Heart right ventricle (tissue), 16 donors: Measurements from ENCODE around the gene COLEC12. TPM values are rescaled to one million over a fixed set of nuclear protein-coding genes. Genes with fewer than 3 reads are reported as not detected.

Experiments used
- ATAC-seq, 8 donors: fragments of 200-7000 bp; cut with Tn5 transposase; one replicate each; pipeline ENCODE4 v1.9.1; 2020; ENCODE audit warnings: mild to moderate bottlenecking in 8 of 8, moderate library complexity in 8 of 8, moderate number of reproducible peaks in 1 of 8
- DNase-seq, 2 donors: peaks; one replicate each; pipeline ENCODE4 v3.0.0-alpha.2; 2020
- H3K27ac ChIP-seq, 10 donors: fragments of 200-600 bp; sonication (generic) in 2 of 10; one replicate each; pipeline versions ENCODE4 v1.5.0 to v1.8.0; 2020 to 2022; ENCODE audit warnings: mild to moderate bottlenecking in 3 of 10
- H3K27me3 ChIP-seq, 7 donors: fragments of 200-600 bp; one replicate each; pipeline ENCODE4 v1.8.0; 2021 to 2022; ENCODE audit warnings: mild to moderate bottlenecking in 2 of 7
- H3K36me3 ChIP-seq, 9 donors: fragments of 200-600 bp; sonication (generic) in 1 of 9; one replicate each; pipeline versions ENCODE4 v1.5.0 to v1.8.0; 2020 to 2022; ENCODE audit warnings: mild to moderate bottlenecking in 2 of 9
- H3K4me1 ChIP-seq, 9 donors: fragments of 200-600 bp; sonication (generic) in 1 of 9; one replicate each; pipeline versions ENCODE4 v1.5.0 to v1.8.0; 2020 to 2022; ENCODE audit warnings: mild to moderate bottlenecking in 4 of 9
- H3K4me3 ChIP-seq, 10 donors: fragments of 200-600 bp; sonication (generic) in 2 of 10; one replicate each; pipeline versions ENCODE4 v1.5.0 to v1.8.0; 2020 to 2022; ENCODE audit warnings: mild to moderate bottlenecking in 7 of 10, moderate library complexity in 2 of 10
- H3K9me3 ChIP-seq, 11 donors: fragments of 200-600 bp in 10 of 11; sonication (generic) in 2 of 11; one replicate each; pipeline versions ENCODE4 v1.5.0 to v1.8.0; 2013 to 2022; ENCODE audit warnings: mild to moderate bottlenecking in 2 of 11, control low read depth in 1 of 11, moderate library complexity in 1 of 11
- CTCF ChIP-seq, 9 donors: fragments of 200-600 bp; sonication (generic) in 2 of 9; IDR thresholded peaks; one replicate each; pipeline versions ENCODE4 v1.5.0 to v1.8.0; 2021 to 2022; ENCODE audit warnings: antibody characterized with exemption in 9 of 9, mild to moderate bottlenecking in 5 of 9, moderate library complexity in 1 of 9
- WGBS, 2 donors: extraction: QIAGEN DNeasy Blood & Tissue Kit; methylation state at CpG; one replicate each; pipeline ENCODE4 v1.1.7; 2013; ENCODE audit warnings: inconsistent platforms in 1 of 2; 5-methylcytosine and 5-hydroxymethylcytosine counted together
- intact Hi-C, 10 donors: fragments of 100-400 bp; cut with DNase I; formaldehyde crosslinking; loops; one replicate each; pipeline versions ENCODE4 v1.11.1 to v1.14.2; 2022
- polyA plus RNA-seq, 2 donors: library from polyadenylated mRNA; stranded (reverse); fragments of 200-250 nt; gene quantifications; one replicate each; pipeline ENCODE4 v1.2.3, GENCODE V29; 2013
- total RNA-seq, 10 donors: library from RNA; stranded (reverse); fragmentation: NEBNext Ultra II Directional in 3 of 10; extraction: Animal tissue kit (Norgen Biotek cat#: 25700) in 3 of 10; gene quantifications; one replicate each; pipeline versions ENCODE4 v1.2.1 to v1.2.4, GENCODE V29; 2021 to 2023
- donor health status: Arrhythmogenic right ventricular cardiomyopathy.
- donor health status: ischemic (EF 13 %, LVEDD 7.1; RV severe dilation, severe dysfunction).
- donor health status: healthy with polysubstance abuse.
- donor health status: DM: no; HTN: yes; CAD: no.
- donor health status: DM: no; HTN: no; CAD: no.
- donor health status: ischemic (EF 25% LVEDD 6.9; RV normal size, moderate dysfunction).
- donor health status: ischemic (EF 25% LVEDD 5.7; RV mildly dilated, moderate dysfunction).
- donor health status: healthy.
- donor health status: DM: yes; HTN: yes; CAD: no.
- donor health status: Ischemic cardiomyopathy.
- donor health status: ischemic (EF 35%, LVEDD 5.7; RV mildly dilated, moderate dysfunction).
- donor health status: nonischemic (EF 11% LVEDD 7.7; RV severe dilation, severe dysfunction).
- donor health status: DM: yes; HTN: yes; CAD: no.
- donor health status: PGD.
- donor health status: ischemic (EF 29% LVEDD 5.4; RV normal size, mild dysfunction).
- donor health status: nonischemic (EF 23%, LVEDD 6.1; RV moderate dilation, normal function).

COLEC12 gene
- total and polyA plus RNA-seq, 12 donors, result 2.8 to 15.4 (median 6.2) TPM

- H3K36me3 ChIP-seq, result no peaks in the 10 kb centered on the region
- DNase-seq, result no peak
- 86 to 91% methylated on average over 13 of the region's 13 CpGs for WGBS, 2 donors
- ATAC-seq, result peak in 1 of 8 donors; percentile 50
- no peaks in the 10 kb centered on the region for H3K27me3 ChIP-seq
- peaks cover 5 to 45% (median 17%) of the 10 kb centered on the region in 9 donors for H3K4me1 ChIP-seq
- no peak overlapping the region for H3K4me3 ChIP-seq
- intact Hi-C loops, result no loop called here
- H3K27ac ChIP-seq, result no peak overlapping the region
- no peaks in the 10 kb centered on the region for H3K9me3 ChIP-seq
- TF ChIP-seq CTCF (IDR thresholded peaks at IDR 0.05), result no peak
Observed at GRCh38 chr18:390741-391478, 109.6 kb downstream of the COLEC12 start.

GRCh38 chr18:389658-390357, 110.7 kb downstream of the COLEC12 start:
- Histone ChIP-seq H3K27me3 (no peaks in the 10 kb centered on the region), H3K36me3 (no peaks in the 10 kb centered on the region), H3K4me3 (no peak overlapping the region), H3K27ac (no peak overlapping the region), H3K9me3 (no peaks in the 10 kb centered on the region), H3K4me1 (peaks cover 0 to 36% (median 8%) of the 10 kb centered on the region in 9 donors)
- 74 to 81% methylated on average over 7 of the region's 7 CpGs for WGBS, 2 donors
- intact Hi-C loops, result no loop called here
- peak in 1 of 9 donors; percentile 8 for TF ChIP-seq CTCF (IDR thresholded peaks at IDR 0.05)
- no peak for DNase-seq
- ATAC-seq, result no peak

GRCh38 chr18:388200-388599, 112.3 kb downstream of the COLEC12 start:
- DNase-seq (no peak), ATAC-seq (no peak)

GRCh38 chr18:386994-387393, 113.5 kb downstream of the COLEC12 start:
- DNase-seq, result no peak
- no peak for ATAC-seq
- H3K4me1 ChIP-seq, result peaks cover 0 to 15% (median 0%) of the 10 kb centered on the region in 9 donors
- TF ChIP-seq CTCF (IDR thresholded peaks at IDR 0.05), result no peak
- intact Hi-C loops, result no loop called here
- no peak overlapping the region for H3K27ac ChIP-seq
- no peaks in the 10 kb centered on the region for H3K9me3 ChIP-seq
- no peak overlapping the region for H3K4me3 ChIP-seq
- H3K36me3 ChIP-seq, result no peaks in the 10 kb centered on the region
- 94 to 96% methylated on average over 6 of the region's 6 CpGs for WGBS, 2 donors
- no peaks in the 10 kb centered on the region for H3K27me3 ChIP-seq

More at GRCh38 chr18:388200-388599, 112.3 kb downstream of the COLEC12 start:
- Histone ChIP-seq H3K36me3 (no peaks in the 10 kb centered on the region), H3K27me3 (no peaks in the 10 kb centered on the region), H3K4me3 (no peak overlapping the region), H3K4me1 (peaks cover 0 to 21% (median 0%) of the 10 kb centered on the region in 9 donors), H3K27ac (no peak overlapping the region), H3K9me3 (no peaks in the 10 kb centered on the region)
- no peak for TF ChIP-seq CTCF (IDR thresholded peaks at IDR 0.05)
- WGBS, 2 donors, result 87 to 93% methylated on average over 5 of the region's 5 CpGs
- intact Hi-C loops, result no loop called here
